Measurements from ENCODE around the gene RSKR. TPM values are rescaled to one million over a fixed set of nuclear protein-coding genes. Genes with fewer than 3 reads are reported as not detected.

RSKR gene
- total and polyA plus RNA-seq, 2 donors (not counting 1 experiment from before 2014, with no cell fraction given), result 20.3 to 31.9 TPM

Other genes with a start within 250 kb of the RSKR start
- not detected in 2 replicates for gene SEBOX, start 249.0 kb downstream of the RSKR start, total RNA-seq
- not detected in 2 replicates for gene SEBOX, start 249.0 kb downstream of the RSKR start, polyA plus RNA-seq
- gene VTN, start 243.9 kb downstream of the RSKR start, total RNA-seq, result 0.34 TPM in 1 of 2 replicates, not detected in the other
- 0.36 and 2.0 TPM in 2 replicates for gene VTN, start 243.9 kb downstream of the RSKR start, polyA plus RNA-seq
- gene SARM1, start 242.5 kb downstream of the RSKR start, total RNA-seq, result 28.0 and 32.8 TPM in 2 replicates
- 15.3 and 22.5 TPM in 2 replicates for gene SARM1, start 242.5 kb downstream of the RSKR start, polyA plus RNA-seq
- gene SLC46A1, start 208.0 kb downstream of the RSKR start, total RNA-seq, result 4.3 and 5.0 TPM in 2 replicates
- 0.97 and 2.5 TPM in 2 replicates for gene SLC46A1, start 208.0 kb downstream of the RSKR start, polyA plus RNA-seq
- gene SLC13A2, start 140.5 kb downstream of the RSKR start, total RNA-seq, result not detected in 2 replicates
- not detected in 2 replicates for gene SLC13A2, start 140.5 kb downstream of the RSKR start, polyA plus RNA-seq
- gene FOXN1, start 107.8 kb downstream of the RSKR start, total RNA-seq, result not detected in 2 replicates
- gene FOXN1, start 107.8 kb downstream of the RSKR start, polyA plus RNA-seq, result not detected in 2 replicates
- 75.3 and 84.2 TPM in 2 replicates for gene UNC119, start 61.6 kb downstream of the RSKR start, total RNA-seq
- gene UNC119, start 61.6 kb downstream of the RSKR start, polyA plus RNA-seq, result 174 and 180 TPM in 2 replicates
- 52.3 and 55.1 TPM in 2 replicates for gene PIGS, start 42.7 kb downstream of the RSKR start, total RNA-seq
- 44.1 and 54.5 TPM in 2 replicates for gene PIGS, start 42.7 kb downstream of the RSKR start, polyA plus RNA-seq
- gene ALDOC, start 37.3 kb downstream of the RSKR start, total RNA-seq, result 16.7 and 20.7 TPM in 2 replicates
- gene ALDOC, start 37.3 kb downstream of the RSKR start, polyA plus RNA-seq, result 26.6 and 27.6 TPM in 2 replicates
- gene SPAG5, start 15.2 kb downstream of the RSKR start, total RNA-seq, result 8.0 and 10.1 TPM in 2 replicates
- 4.7 and 6.6 TPM in 2 replicates for gene SPAG5, start 15.2 kb downstream of the RSKR start, polyA plus RNA-seq
- gene BLTP2, start 31.0 kb upstream of the RSKR start, total RNA-seq, result 156 and 177 TPM in 2 replicates
- gene BLTP2, start 31.0 kb upstream of the RSKR start, polyA plus RNA-seq, result 45.9 and 61.8 TPM in 2 replicates
- 38.1 and 40.4 TPM in 2 replicates for gene SDF2, start 47.7 kb upstream of the RSKR start, total RNA-seq
- gene SDF2, start 47.7 kb upstream of the RSKR start, polyA plus RNA-seq, result 32.6 and 38.5 TPM in 2 replicates
- gene SUPT6H, start 48.0 kb upstream of the RSKR start, total RNA-seq, result 110 and 119 TPM in 2 replicates
- 35.8 and 41.7 TPM in 2 replicates for gene SUPT6H, start 48.0 kb upstream of the RSKR start, polyA plus RNA-seq
- gene PROCA1, start 97.7 kb upstream of the RSKR start, total RNA-seq, result 24.4 and 26.8 TPM in 2 replicates
- gene PROCA1, start 97.7 kb upstream of the RSKR start, polyA plus RNA-seq, result 7.0 and 7.4 TPM in 2 replicates
- gene RAB34, start 103.7 kb upstream of the RSKR start, total RNA-seq, result 18.0 and 20.5 TPM in 2 replicates
- gene RAB34, start 103.7 kb upstream of the RSKR start, polyA plus RNA-seq, result 17.1 and 26.8 TPM in 2 replicates
- gene RPL23A, start 105.8 kb upstream of the RSKR start, total RNA-seq, result 2,595 and 2,690 TPM in 2 replicates
- 1,162 and 1,239 TPM in 2 replicates for gene RPL23A, start 105.8 kb upstream of the RSKR start, polyA plus RNA-seq
- gene TLCD1, start 112.0 kb upstream of the RSKR start, total RNA-seq, result 3.1 and 3.4 TPM in 2 replicates
- 0.19 and 0.49 TPM in 2 replicates for gene TLCD1, start 112.0 kb upstream of the RSKR start, polyA plus RNA-seq
- gene NEK8, start 114.6 kb upstream of the RSKR start, total RNA-seq, result 57.1 and 58.0 TPM in 2 replicates
- 58.2 and 305 TPM in 2 replicates for gene NEK8, start 114.6 kb upstream of the RSKR start, polyA plus RNA-seq
- 226 and 235 TPM in 2 replicates for gene TRAF4, start 129.8 kb upstream of the RSKR start, total RNA-seq
- 683 and 1,058 TPM in 2 replicates for gene TRAF4, start 129.8 kb upstream of the RSKR start, polyA plus RNA-seq
- gene FAM222B, start 228.6 kb upstream of the RSKR start, total RNA-seq, result 21.9 and 23.1 TPM in 2 replicates
- 10.8 and 12.0 TPM in 2 replicates for gene FAM222B, start 228.6 kb upstream of the RSKR start, polyA plus RNA-seq
- 35.9 and 39.5 TPM in 2 replicates for gene ERAL1, start 240.8 kb upstream of the RSKR start, total RNA-seq
- gene ERAL1, start 240.8 kb upstream of the RSKR start, polyA plus RNA-seq, result 28.0 and 45.7 TPM in 2 replicates

Measured in B cell (primary cell).